Lung (tissue), 12 donors: Measurements from ENCODE around the gene ZSCAN23. TPM values are rescaled to one million over a fixed set of nuclear protein-coding genes. Genes with fewer than 3 reads are reported as not detected.
"Not testable (repeated sequence)": the region's sequence is repeated elsewhere in the genome, so short reads cannot be mapped to it uniquely, and the experiment has no call there.

Experiments used
- ATAC-seq: fragments of 200-7000 bp; cut with Tn5 transposase; one replicate; pipeline ENCODE4 v1.9.1; 2020; ENCODE audit warnings: moderate number of reproducible peaks; ENCODE audit not compliant: insufficient read depth, low FRiP score
- DNase-seq, 3 donors: peaks; one replicate each; pipeline ENCODE4 v3.0.0-alpha.2; 2013 to 2017
- H3K27ac ChIP-seq, 2 donors: one replicate each; pipeline ENCODE4 v1.5.1; 2013; ENCODE audit warnings: mild to moderate bottlenecking in 2 of 2, moderate library complexity in 2 of 2, control low read depth in 1 of 2, inconsistent platforms in 1 of 2, low read depth in 1 of 2, low read length in 1 of 2
- H3K27me3 ChIP-seq, 3 donors: one replicate each; pipeline ENCODE4 v1.5.1; 2013; ENCODE audit warnings: low read length in 2 of 3; ENCODE audit not compliant: control insufficient read depth in 3 of 3, insufficient read depth in 3 of 3
- H3K36me3 ChIP-seq, 4 donors: one replicate each; pipeline ENCODE4 v1.5.1; 2013; ENCODE audit warnings: low read length in 4 of 4, mild to moderate bottlenecking in 1 of 4, moderate library complexity in 1 of 4; ENCODE audit not compliant: control insufficient read depth in 4 of 4, insufficient read depth in 4 of 4
- H3K4me1 ChIP-seq, 5 donors: one replicate each; pipeline ENCODE4 v1.5.1; 2013; ENCODE audit warnings: low read length in 5 of 5, mild to moderate bottlenecking in 2 of 5, moderate library complexity in 1 of 5; ENCODE audit not compliant: control insufficient read depth in 5 of 5, insufficient read depth in 5 of 5
- H3K4me3 ChIP-seq: one replicate; pipeline ENCODE4 v1.5.1; 2013; ENCODE audit warnings: mild to moderate bottlenecking, control low read depth, moderate library complexity
- H3K9ac ChIP-seq, 2 donors: one replicate each; pipeline ENCODE4 v1.5.1; 2013; ENCODE audit warnings: low read length in 2 of 2, control low read depth in 1 of 2; ENCODE audit not compliant: insufficient read depth in 1 of 2
- H3K9me3 ChIP-seq, 4 donors: one replicate each; pipeline ENCODE4 v1.5.1; 2013; ENCODE audit warnings: low read length in 3 of 4, mild to moderate bottlenecking in 1 of 4, moderate library complexity in 1 of 4; ENCODE audit not compliant: control insufficient read depth in 4 of 4, insufficient read depth in 3 of 4
- WGBS, 2 donors: extraction: QIAGEN DNeasy Blood & Tissue Kit; methylation state at CpG; one replicate each; pipeline ENCODE4 v1.1.7; 2013; 5-methylcytosine and 5-hydroxymethylcytosine counted together
- polyA plus RNA-seq, 2 donors: library from polyadenylated mRNA; stranded (reverse); fragments of 200-250 nt; gene quantifications; one replicate each; pipeline ENCODE4 v1.2.1, GENCODE V29; 2013
- total RNA-seq, 2 donors: library from RNA; depleted of rRNA in 1 of 2; stranded (reverse); fragments of >200 nt in 1 of 2; gene quantifications; one replicate each; pipeline ENCODE4 v1.2.1, GENCODE V29; 2014 to 2021
- TF ChIP-seq, protein P1 (sequence below): IDR thresholded peaks from 2 replicates; pipeline ENCODE4 v1.5.1; 2012; ENCODE audit warnings: mild to moderate bottlenecking; ENCODE audit errors: control extremely low read depth, extremely low read depth
- donor health status: control.
- donor health status: control.
- donor health status: Bipolar disorder and iron deficiency.
- donor health status: healthy.
- donor health status: DM: yes; HTN: yes; CAD: no.

Gene ZSCAN23
- total and polyA plus RNA-seq, 4 donors, result 0.18 to 17.2 (median 1.8) TPM

GRCh38 chr6:28407401-28407800 lies 35.9 kb downstream of the ZSCAN23 start:
- WGBS, 2 donors, result 61 to 66% methylated on average over 2 of the region's 2 CpGs

DNA sequence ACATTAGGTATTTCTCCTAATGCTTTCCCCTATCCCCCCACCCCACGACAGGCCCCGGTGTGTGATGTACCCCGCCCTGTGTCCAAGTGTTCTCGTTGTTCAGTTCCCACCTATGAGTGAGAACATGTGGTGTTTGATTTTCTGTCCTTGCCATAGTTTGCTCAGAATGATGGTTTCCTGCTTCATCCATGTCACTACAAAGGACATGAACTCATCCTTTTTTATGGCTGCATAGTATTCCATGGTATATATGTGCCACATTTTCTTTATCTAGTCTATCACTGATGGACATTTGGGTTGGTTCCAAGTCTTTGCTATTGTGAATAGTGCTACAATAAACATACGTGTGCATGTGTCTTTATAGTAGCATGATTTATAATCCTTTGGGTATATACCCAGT lies 39.4 kb downstream of the ZSCAN23 start:
- not testable (repeated sequence) for ATAC-seq, H3K27ac ChIP-seq, H3K9ac ChIP-seq, H3K36me3 ChIP-seq, DNase-seq, H3K4me3 ChIP-seq, H3K27me3 ChIP-seq, H3K4me1 ChIP-seq, H3K9me3 ChIP-seq
- 82 to 96% methylated on average over 4 to 5 of the region's 5 CpGs for WGBS, 2 donors

More at GRCh38 chr6:28407401-28407800, 35.9 kb downstream of the ZSCAN23 start:
- H3K36me3 ChIP-seq, result no peaks in the 10 kb centered on the region
- TF ChIP-seq, protein P1, sequence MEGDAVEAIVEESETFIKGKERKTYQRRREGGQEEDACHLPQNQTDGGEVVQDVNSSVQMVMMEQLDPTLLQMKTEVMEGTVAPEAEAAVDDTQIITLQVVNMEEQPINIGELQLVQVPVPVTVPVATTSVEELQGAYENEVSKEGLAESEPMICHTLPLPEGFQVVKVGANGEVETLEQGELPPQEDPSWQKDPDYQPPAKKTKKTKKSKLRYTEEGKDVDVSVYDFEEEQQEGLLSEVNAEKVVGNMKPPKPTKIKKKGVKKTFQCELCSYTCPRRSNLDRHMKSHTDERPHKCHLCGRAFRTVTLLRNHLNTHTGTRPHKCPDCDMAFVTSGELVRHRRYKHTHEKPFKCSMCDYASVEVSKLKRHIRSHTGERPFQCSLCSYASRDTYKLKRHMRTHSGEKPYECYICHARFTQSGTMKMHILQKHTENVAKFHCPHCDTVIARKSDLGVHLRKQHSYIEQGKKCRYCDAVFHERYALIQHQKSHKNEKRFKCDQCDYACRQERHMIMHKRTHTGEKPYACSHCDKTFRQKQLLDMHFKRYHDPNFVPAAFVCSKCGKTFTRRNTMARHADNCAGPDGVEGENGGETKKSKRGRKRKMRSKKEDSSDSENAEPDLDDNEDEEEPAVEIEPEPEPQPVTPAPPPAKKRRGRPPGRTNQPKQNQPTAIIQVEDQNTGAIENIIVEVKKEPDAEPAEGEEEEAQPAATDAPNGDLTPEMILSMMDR, result no peak
- peaks cover 0 to 4% (median 3%) of the 10 kb centered on the region in 3 donors for H3K27me3 ChIP-seq
- no peak overlapping the region for H3K9ac ChIP-seq
- peaks cover 0 to 2% (median 0%) of the 10 kb centered on the region in 4 donors for H3K9me3 ChIP-seq
- no peaks in the 10 kb centered on the region for H3K4me1 ChIP-seq
- H3K4me3 ChIP-seq, result no peak overlapping the region
- no peak overlapping the region for H3K27ac ChIP-seq
- no peak for DNase-seq
- no peak for ATAC-seq

DNA sequence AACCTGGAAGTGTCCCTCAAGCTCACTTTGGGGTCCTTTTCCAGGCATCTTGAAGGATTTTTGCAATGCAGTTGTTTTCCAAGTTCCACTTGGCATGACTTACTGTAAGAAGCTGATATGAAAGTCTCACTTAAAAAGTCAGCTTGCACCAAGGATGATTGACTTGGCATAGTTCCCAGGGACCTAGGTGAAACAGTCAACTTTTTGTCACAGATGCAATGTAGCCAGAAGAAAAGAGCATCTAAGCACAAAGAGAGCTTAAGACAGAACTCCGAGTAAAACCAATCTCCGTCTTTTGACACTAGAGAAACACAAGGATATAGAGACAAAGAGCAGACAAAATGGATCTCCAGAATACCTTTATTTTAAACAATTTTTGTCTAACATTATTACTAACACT lies 41.1 kb downstream of the ZSCAN23 start:
- H3K27ac ChIP-seq, result no peak overlapping the region
- H3K4me1 ChIP-seq, result peaks cover 0 to 14% (median 3%) of the 10 kb centered on the region in 5 donors
- peaks cover 0 to 6% (median 0%) of the 10 kb centered on the region in 3 donors for H3K27me3 ChIP-seq
- TF ChIP-seq, protein P1, result no peak
- H3K9ac ChIP-seq, result no peak overlapping the region
- ATAC-seq (no peak), DNase-seq (peak in 1 of 3 donors; percentile 38)
- H3K4me3 ChIP-seq, result no peak overlapping the region
- H3K36me3 ChIP-seq, result peaks cover 0 to 11% (median 5%) of the 10 kb centered on the region in 4 donors
- H3K9me3 ChIP-seq, result no peaks in the 10 kb centered on the region
- WGBS, 2 donors, result 55 to 83% methylated on average over 2 of the region's 2 CpGs

- WGBS, 2 donors, result 78 to 89% methylated on average over 1 of the region's 1 CpG
- no peak for ATAC-seq
- no peak overlapping the region for H3K4me3 ChIP-seq
These were observed 42.1 kb downstream of the ZSCAN23 start for GRCh38 chr6:28401172-28401571.

More at GRCh38 chr6:28401172-28401571, 42.1 kb downstream of the ZSCAN23 start:
- Histone ChIP-seq H3K9ac (no peak overlapping the region), H3K9me3 (no peaks in the 10 kb centered on the region), H3K27me3 (peaks cover 0 to 6% (median 0%) of the 10 kb centered on the region in 3 donors), H3K27ac (no peak overlapping the region), H3K4me1 (peaks cover 0 to 14% (median 7%) of the 10 kb centered on the region in 5 donors), H3K36me3 (peaks cover 0 to 18% (median 10%) of the 10 kb centered on the region in 4 donors)
- no peak for DNase-seq
- TF ChIP-seq, protein P1, result no peak
